ENCODE data around the gene ZNF613. TPM values are rescaled to one million over a fixed set of nuclear protein-coding genes. Genes with fewer than 3 reads are reported as not detected.
"Not testable (repeated sequence)": the region's sequence is repeated elsewhere in the genome, so short reads cannot be mapped to it uniquely, and the experiment has no call there.

ZNF613 gene
- total RNA-seq, 1 donor from 2014 or later, result 6.5 TPM

DNA sequence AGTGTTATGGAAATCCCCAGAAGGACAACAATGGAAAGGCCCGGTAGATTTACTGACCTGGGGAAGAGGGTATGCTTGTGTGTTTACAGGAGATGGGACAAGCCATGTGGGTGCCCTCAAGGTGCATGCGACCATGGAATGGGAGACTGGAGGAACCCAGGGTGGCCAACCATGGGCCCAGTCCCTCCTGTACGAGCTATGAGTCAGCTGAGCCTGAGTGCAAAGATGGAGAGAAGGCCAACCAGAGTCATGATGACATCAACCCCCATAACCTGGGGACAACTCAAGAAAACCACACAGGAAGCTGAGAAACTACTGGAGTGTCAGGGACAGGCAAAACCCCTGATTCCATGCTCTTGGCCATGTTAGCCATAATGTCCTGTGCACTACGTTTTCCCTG, 51.6 kb downstream of the ZNF613 start:
- H3K36me3 Mint-ChIP-seq (ENCODE audit: low read depth), result peaks cover 45% of the 10 kb centered on the region
- TF ChIP-seq, protein P1, sequence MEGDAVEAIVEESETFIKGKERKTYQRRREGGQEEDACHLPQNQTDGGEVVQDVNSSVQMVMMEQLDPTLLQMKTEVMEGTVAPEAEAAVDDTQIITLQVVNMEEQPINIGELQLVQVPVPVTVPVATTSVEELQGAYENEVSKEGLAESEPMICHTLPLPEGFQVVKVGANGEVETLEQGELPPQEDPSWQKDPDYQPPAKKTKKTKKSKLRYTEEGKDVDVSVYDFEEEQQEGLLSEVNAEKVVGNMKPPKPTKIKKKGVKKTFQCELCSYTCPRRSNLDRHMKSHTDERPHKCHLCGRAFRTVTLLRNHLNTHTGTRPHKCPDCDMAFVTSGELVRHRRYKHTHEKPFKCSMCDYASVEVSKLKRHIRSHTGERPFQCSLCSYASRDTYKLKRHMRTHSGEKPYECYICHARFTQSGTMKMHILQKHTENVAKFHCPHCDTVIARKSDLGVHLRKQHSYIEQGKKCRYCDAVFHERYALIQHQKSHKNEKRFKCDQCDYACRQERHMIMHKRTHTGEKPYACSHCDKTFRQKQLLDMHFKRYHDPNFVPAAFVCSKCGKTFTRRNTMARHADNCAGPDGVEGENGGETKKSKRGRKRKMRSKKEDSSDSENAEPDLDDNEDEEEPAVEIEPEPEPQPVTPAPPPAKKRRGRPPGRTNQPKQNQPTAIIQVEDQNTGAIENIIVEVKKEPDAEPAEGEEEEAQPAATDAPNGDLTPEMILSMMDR (IDR thresholded peaks at IDR 0.05), result no peak
- no peaks in the 10 kb centered on the region for H3K27me3 Mint-ChIP-seq (ENCODE audit: low read depth)
- peaks cover 55% of the 10 kb centered on the region for H3K9me3 Mint-ChIP-seq (ENCODE audit: low read depth)
- H3K4me1 Mint-ChIP-seq (ENCODE audit: low read depth), result no peaks in the 10 kb centered on the region
- H3K27ac Mint-ChIP-seq (ENCODE audit: unreplicated experiment), result no peak overlapping the region
- no peak for DNase-seq (ENCODE audit: low spot score)
- no peak overlapping the region for H3K4me3 Mint-ChIP-seq (ENCODE audit: unreplicated experiment)

DNA sequence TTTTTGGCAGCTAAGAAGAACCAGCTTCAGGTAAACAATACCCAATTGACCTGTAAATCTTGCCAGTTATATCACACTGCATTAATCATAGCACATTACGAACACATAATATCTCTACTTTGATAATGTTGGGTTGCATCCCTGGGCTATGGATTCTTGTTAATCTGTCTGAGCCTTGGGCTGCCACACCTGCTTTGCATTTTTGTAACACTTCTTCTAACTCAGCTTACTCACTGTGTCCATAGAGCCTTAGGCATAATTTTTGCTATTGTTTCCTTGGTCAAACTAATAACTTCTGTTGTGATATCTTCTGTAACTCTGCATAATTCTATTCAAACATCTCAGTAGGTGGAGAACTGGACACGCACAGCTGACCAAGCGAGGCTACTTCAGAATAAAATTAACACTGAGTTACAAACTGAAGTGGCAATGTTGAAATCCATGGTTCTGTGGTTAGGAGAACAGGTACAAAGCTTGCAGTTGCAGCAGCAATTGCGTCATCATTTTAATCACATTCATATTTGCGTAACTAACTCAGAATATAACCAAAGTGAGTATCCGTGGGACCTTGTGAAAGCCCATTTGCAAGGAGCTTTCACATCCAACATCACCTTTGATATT, 53.0 kb downstream of the ZNF613 start:
- H3K27me3 Mint-ChIP-seq (ENCODE audit: low read depth), result no peaks in the 10 kb centered on the region
- H3K9me3 Mint-ChIP-seq (ENCODE audit: low read depth), result peaks cover 50% of the 10 kb centered on the region
- H3K4me1 Mint-ChIP-seq (ENCODE audit: low read depth), result peaks cover 2% of the 10 kb centered on the region
- TF ChIP-seq, protein P1 (IDR thresholded peaks at IDR 0.05), result no peak
- no peak overlapping the region for H3K27ac Mint-ChIP-seq (ENCODE audit: unreplicated experiment)
- peaks cover 36% of the 10 kb centered on the region for H3K36me3 Mint-ChIP-seq (ENCODE audit: low read depth)
- no peak for DNase-seq (ENCODE audit: low spot score)
- no peak overlapping the region for H3K4me3 Mint-ChIP-seq (ENCODE audit: unreplicated experiment)

DNA sequence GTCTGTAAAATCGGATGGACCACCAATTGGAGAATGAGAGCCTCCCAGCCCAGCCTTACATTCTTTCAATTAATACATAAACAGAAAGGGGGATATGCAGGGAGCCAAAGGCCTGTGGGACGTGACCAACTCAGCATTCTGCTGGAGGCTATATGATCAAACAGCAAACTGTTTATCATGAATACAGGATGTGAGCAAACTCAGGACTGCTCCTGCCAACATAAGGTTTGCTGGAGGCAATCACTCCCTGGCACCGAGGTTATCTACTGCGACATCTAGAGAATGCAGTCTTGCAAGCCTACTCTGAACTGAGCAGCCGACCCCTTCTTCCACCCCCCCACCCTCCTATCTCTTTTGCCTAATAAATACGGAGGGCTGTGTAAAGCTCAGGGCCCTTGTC, 53.7 kb downstream of the ZNF613 start:
- Mint-ChIP-seq H3K9me3 (ENCODE audit: low read depth) (peaks cover 50% of the 10 kb centered on the region), H3K36me3 (ENCODE audit: low read depth) (peaks cover 36% of the 10 kb centered on the region)
- H3K27me3 Mint-ChIP-seq (ENCODE audit: low read depth); H3K27ac Mint-ChIP-seq (ENCODE audit: unreplicated experiment); DNase-seq (ENCODE audit: low spot score); H3K4me3 Mint-ChIP-seq (ENCODE audit: unreplicated experiment); H3K4me1 Mint-ChIP-seq (ENCODE audit: low read depth): not testable (repeated sequence)

DNA sequence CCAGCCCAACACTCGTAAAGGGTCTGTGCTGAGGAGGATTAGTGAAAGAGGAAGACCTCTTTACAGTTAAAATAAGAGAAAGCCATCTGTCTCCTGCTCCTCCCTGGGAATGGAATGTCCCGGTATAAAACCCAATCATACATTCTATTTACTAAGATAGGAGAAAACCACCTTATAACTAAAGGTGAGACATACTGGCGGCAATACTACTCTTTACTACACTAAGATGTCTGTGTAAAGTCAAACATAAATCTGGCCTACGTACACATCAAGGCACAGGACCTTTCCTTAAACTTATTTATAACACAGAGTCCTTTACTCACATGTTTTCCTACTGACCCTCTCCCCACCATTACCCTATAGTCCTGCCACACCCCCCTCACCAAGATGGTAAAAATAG, 56.1 kb downstream of the ZNF613 start:
- Mint-ChIP-seq H3K9me3 (ENCODE audit: low read depth) (peaks cover 43% of the 10 kb centered on the region), H3K27me3 (ENCODE audit: low read depth) (no peaks in the 10 kb centered on the region), H3K27ac (ENCODE audit: unreplicated experiment) (no peak overlapping the region), H3K36me3 (ENCODE audit: low read depth) (peaks cover 34% of the 10 kb centered on the region), H3K4me3 (ENCODE audit: unreplicated experiment) (no peak overlapping the region), H3K4me1 (ENCODE audit: low read depth) (peaks cover 18% of the 10 kb centered on the region)
- DNase-seq (ENCODE audit: low spot score), result no peak
- TF ChIP-seq, protein P1 (IDR thresholded peaks at IDR 0.05), result no peak

DNA sequence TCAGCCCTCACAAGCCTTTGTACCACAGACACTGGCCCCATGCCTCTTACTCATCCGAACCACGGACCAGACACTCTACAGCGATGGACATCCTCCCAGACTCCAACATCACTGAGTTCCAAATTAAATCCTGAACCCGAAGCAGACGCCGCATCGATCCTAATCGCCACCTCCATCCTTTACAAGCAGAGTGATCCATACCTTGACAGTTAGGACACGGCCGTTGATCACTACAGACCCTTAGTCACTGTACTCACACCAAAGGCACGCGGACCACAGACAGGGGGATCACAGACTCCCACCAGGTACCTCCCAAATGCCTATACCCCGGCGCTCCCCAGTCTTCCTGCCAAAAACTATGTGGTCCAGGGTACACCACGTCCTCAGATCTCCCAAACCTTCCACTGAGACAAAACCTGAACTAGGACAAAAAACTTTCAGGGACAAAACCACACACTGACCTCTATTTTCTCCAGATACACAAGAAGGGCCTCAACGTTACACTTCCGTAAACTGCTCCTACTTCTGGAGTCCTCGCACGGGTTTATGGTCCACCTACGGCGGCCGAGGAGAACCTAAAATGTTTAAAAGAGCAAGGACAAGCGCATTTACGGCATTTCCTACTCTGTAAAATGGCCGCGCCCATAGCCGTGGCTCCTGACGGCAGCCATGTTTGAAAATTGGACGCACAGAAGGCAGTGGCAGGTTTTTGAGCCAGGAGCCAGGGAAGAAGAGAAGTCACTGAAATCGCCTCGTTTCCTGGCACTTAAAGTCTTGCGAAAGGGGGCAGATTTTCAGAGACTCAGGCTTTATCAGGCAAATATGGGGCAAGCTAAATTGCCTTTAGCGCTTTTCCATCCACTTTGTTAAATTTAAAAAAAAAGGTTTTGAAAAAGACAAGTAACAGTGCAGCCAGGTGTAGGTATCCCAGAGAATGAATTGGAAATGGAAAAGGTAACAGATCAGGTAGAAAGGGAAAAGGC, 59.3 kb downstream of the ZNF613 start, which contains the start of gene ZNF350:
Gene ZNF350 (minus strand): TSS at position 532 of the 983 bp plus-strand sequence. CDS start 12,480 bp downstream, outside the sequence.
- H3K36me3 Mint-ChIP-seq (ENCODE audit: low read depth), result peaks cover 33% of the 10 kb centered on the region
- H3K4me1 Mint-ChIP-seq (ENCODE audit: low read depth), result peaks cover 18% of the 10 kb centered on the region
- TF ChIP-seq, protein P1 (IDR thresholded peaks at IDR 0.05), result no peak
- H3K27ac Mint-ChIP-seq (ENCODE audit: unreplicated experiment), result peak within 1 kb of the TSS; percentile 89
- H3K9me3 Mint-ChIP-seq (ENCODE audit: low read depth), result peaks cover 45% of the 10 kb centered on the region
- DNase-seq (ENCODE audit: low spot score), result no peak
- H3K27me3 Mint-ChIP-seq (ENCODE audit: low read depth), result no peaks in the 10 kb centered on the region
- H3K4me3 Mint-ChIP-seq (ENCODE audit: unreplicated experiment), result peak within 1 kb of the TSS; percentile 90
